ENCODE results near the gene ST8SIA3.

ST8SIA3 gene, protein sequence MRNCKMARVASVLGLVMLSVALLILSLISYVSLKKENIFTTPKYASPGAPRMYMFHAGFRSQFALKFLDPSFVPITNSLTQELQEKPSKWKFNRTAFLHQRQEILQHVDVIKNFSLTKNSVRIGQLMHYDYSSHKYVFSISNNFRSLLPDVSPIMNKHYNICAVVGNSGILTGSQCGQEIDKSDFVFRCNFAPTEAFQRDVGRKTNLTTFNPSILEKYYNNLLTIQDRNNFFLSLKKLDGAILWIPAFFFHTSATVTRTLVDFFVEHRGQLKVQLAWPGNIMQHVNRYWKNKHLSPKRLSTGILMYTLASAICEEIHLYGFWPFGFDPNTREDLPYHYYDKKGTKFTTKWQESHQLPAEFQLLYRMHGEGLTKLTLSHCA
- 0 reads per million in 3 experiments for total RNA-seq

DNA sequence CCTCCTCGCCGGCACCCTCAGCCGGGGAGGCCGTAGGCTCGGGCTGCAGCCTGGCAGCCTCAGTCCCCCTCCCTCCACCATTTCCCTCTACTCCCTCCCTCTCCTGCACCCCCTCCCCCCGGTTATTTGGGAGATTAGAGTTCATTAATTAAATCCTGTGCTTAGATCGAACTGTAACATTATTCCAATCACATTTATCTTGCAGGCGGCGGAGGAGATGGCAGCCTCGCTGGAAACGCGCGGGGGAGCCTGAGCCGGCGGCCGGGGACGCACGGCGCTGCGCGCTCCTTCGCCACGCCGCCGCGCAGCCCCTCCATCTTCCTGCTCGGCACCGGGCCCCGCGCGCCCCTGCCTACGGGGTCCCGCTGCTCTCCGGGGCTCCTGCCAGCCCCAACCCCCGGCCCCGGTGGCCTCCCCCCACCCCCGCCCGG, at the start of gene ST8SIA3:
TSS of gene ST8SIA3 (plus strand) at position 287 of the 431 bp plus-strand sequence. CDS start 290 bp downstream, outside the sequence.
- DNase-seq, result no peak

DNA sequence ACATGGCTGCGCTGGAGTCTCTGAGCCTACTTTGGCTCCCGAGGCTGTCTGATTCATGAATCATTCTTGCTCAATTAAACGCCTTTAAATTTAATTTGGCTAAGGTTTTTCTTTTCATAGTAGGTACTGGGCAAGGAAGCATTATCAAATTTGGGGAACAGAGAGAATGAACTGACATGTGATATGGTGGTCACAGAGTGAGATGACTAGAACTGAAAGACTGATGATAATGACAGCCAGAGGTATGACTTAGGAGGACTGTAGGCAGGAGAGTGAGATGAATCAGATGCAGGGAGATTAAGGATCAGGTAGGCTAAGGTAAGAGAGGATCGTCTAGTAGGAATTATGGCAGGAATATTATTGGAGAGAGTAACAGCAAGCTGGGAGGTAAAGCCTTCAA, 40.9 kb upstream of the ST8SIA3 start:
- DNase-seq, result no peak

DNA sequence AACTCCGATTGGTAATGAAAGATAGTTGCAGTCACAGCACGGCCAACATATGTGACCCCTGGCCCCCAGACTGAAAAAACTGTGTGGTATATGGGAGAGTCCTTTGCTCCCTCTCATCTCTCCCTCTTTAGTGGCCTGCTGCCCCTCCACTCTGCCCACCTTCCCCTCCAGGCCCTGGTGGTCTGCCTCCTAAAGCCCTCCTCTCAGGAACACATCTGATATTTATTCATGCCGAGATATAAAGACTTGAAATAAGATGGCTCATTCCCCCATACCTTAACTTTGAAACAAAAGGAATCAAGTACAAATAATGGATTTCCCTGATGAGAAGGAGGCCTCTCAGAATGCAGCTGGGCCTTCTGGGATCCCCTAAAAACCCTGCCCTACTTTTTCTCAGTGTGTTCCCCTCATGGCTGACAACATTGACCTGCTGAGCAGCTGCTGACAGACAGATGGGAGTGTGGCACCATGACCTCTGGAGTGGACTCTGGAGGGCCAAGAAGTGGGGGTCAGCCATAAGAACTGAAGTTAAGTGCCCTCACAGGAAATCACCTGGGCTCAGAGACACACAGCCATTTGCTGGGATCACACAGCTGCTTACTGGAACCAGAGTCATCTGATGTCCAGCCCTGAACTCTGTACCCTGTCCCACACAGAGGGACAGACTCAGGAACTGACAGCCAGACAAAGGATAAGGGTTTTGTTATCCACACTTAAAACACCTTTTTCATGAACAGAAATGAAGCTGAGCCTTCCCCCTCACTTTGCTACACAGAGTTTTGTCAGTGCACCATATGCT, 39.8 kb upstream of the ST8SIA3 start:
- DNase-seq, result no peak

DNA sequence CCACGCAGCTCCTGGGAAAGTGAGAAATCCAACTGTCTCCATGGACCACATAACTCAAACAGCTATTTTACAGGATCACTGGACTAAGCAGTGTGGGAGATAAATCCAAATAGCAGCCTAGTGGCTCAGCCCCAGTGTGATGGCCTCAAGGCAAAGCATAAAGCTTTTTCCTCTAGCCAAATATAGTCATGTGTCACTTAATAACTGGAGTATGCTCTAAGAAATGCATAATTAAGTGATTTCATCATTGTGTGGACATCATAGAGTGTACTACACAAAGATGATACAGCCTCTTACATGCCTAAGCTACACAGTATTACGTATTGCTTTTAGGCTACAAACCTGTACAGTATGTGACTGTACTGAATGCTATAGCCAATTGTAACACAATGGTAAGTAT, 31.8 kb upstream of the ST8SIA3 start:
- no peak for DNase-seq

DNA sequence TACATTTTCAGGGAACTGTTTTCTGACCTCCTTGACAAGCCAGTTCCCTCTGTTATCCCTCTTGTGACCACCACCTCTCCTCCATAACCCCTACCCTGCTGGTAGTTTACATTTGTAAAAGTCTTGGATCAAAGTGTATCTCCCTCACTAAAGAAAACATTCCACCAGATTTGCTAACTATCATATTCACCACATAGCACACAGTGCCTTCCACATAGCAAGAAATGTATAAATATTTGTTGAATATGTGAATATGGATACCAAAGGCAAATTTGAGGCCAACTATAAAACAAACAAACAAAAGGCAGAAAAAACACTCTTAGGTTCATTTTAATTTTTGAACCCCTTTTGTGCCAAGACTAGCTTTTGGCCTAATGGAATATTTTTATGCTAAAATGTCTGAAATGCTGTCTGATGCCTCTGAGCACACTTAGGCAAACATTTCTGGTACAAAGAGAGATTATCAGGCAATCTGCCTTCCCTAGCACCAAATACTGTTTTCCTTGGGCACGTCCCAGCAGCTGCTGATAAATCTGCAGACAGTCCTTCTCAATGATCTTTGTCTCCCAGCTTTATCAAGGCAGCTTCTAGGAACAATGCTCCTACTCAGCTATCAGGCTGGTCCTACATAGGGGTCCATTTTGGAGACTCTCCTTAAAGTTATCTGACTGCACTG, 26.7 kb upstream of the ST8SIA3 start:
- DNase-seq, result no peak

DNA sequence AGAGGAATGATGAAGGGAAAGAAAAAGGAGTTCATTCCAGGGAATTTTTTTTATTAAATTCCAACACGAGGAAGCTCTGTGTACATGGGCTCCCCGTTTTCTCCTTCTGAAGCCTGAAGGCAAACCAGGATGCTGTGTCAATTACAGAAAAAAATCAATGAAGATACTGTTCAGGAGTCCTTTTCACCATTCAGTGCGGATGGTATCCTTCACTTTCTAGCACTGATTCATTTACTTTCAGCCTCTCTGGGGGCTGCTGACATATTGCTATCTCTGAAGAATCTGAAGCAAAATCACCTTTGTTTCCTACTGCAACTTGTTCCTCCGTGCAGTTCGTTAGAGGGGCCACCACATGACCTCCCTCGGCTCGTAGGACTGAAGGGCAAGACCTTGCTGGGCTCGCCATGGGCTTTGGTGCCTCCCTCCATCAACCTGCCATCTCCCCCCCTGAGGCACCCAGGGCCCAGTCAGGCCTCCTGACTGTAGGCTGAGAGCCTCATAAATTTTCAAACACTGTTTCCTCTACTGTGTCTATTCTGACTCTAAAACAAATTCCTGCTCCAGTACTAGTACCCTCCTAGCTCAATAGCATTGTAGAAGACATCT, 25.5 kb upstream of the ST8SIA3 start:
- no peak for DNase-seq

DNA sequence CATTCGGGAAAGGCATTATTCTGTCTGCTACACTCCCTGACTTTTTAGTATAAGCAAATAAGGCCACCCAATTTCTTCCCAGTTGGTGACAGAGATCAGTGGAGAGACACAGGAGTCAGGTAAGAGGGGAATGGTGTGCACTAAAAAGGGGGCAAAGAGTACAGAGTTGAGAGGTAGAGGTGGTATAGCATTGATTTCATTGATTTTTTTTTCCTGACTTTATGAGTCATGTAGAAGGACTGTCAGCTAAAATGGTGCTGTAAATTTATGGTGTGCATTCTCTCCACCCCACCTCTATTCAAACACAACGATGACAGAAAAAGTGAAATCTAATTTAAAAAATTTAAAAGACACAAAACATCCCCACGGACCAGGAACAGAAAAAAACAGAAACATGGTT, 23.7 kb upstream of the ST8SIA3 start:
- no peak for DNase-seq

DNA sequence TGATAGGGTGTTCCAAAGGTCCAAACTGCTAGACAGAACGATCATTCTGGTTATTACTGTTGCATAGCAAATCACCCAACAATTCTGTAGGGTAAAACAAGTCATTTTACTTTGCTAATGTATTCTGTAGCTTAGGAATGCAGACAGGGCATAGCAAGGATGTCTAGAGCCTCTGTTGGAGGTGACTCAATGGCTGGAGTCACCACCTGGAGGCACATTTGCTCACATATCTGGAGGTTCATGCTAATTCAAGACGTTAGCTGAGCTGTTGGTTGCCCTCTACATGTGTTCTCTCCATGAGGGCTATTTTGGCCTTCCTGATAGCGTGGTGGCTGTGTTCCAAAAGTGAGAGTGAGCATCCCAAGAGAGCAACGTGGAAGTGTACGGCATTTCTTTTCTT, 22.5 kb upstream of the ST8SIA3 start:
- no peak for DNase-seq

DNA sequence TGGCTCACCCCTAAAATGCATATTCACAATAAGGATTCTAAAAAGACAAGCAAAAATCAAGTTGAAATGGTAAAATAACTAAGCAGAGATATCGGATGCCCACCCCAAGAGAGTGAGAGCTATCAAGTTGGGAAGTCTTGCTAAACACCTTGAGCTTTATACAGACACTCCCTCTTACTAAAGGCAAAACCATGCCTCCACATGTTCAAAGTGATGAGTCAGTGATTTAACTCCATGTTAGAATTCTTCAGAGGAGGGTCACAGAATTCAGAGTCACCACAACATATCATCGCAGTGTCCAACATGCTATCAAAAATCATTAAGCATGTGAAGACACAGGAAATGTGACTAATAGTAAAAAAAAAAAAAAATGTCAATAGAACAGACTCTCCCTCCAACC, 20.6 kb upstream of the ST8SIA3 start:
- no peak for DNase-seq

DNA sequence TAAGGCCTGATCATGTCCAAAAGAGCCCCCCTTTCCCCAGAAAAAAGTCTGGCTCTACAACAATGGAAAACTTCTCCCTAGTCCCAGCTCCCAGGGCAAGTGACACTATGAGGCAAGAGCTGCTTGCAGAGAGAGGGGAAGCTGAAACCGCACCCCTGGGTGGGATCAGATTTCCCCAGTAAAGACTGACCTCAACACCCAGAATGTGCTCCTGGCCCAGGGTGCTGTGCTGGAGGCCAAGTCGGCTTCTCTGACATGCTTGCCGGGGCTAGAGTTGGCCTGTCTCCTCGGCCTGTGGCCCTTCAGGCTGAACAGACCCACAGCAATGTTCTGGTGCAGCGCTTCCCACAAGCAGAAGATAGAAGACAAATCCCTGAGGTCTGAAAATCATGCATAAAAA, 18.4 kb upstream of the ST8SIA3 start:
- no peak for DNase-seq

DNA sequence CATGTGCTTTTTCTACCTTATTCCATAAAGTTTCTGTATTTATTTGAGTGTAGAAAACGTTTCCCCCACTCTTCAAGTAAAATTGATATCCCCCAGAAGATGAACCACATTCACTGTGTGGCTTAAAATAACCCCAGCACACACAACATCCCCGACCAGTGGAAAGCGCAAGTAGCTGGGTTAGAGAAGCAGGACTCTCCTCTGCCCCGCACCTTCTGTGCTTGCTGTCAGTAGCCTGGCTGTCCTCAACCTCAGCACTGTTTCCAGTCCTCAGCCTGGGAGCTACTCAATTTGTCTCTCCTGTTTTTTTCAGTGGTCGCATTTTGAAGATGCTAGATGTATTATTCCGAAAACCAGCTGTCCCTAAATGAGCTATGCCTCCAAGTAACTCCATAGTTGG, 18.0 kb upstream of the ST8SIA3 start:
- DNase-seq, result no peak

DNA sequence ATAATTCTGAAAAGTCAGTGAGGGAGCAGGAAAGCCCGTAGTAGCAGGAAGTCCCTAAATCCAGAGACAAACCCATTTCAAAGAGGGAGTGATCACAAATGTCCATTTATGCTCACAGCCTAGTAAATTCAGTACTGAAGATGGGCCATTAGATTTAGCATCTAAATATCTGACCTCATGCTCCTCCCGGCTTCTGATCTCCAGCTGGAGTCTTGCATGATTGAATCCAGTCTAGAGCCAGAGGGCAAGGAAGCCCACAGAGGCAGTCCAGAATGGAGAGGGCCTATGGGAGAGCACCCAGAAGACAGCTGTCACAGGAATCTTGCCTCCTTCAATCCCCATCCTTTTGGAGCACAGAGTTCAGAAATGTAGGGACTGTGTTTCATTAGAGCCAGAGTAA, 16.0 kb upstream of the ST8SIA3 start:
- no peak for DNase-seq

DNA sequence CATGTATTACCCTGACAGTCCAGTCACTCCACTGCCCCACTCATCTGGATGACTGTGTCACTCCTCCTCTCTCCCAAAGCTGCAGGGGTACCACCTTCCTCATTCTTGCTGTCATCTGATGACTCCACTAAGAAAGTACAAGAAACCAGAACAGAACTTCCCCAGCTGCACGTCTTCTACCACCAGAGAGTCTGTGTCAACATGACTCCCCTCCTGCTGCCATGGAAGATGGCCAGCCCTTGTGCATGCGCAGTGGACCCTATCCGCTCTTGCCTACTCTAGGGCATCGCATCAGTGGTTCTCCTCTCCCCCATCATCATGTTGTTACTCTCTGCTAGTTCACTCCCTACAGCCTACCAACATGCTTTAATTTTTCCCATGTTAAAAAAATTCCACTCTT, 14.5 kb upstream of the ST8SIA3 start:
- DNase-seq, result no peak

DNA sequence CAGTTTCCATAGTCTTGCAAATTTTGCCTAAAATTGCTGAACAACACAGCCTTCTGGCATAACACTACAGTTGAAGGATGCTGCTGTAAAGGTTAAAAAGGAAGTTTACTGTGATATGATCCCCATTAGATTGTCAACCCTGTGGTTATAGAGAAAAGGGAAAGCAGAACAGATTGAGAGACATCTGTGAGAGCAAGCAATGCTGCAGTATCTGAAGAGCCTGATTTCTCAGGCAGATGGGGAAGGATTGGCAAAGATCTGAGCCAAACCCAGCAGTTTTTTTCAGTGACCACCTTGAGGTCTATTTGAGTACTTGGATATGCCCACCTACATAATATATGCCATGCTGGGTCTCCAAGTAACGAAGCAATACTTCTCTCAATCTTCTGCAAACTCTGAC, 8.5 kb upstream of the ST8SIA3 start:
- DNase-seq, result no peak

DNA sequence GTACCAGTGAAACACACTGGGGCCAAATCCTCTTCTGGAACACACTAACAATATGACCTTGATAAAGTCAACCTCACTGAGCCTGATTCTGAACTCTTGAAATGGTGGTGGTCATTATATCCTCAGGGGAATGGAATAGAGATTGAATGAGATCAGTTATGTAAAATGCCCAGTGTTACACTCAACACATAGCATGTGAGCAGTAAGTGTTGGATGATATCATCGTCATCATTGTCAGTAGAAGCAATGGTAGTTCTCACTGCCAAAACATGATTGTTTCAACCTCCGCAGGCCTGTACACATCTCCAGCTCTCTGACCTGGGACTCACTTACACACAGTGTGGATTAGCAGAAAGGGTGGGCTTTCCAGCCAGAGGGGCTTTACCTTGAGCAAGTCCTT, 5.5 kb upstream of the ST8SIA3 start:
- no peak for DNase-seq

DNA sequence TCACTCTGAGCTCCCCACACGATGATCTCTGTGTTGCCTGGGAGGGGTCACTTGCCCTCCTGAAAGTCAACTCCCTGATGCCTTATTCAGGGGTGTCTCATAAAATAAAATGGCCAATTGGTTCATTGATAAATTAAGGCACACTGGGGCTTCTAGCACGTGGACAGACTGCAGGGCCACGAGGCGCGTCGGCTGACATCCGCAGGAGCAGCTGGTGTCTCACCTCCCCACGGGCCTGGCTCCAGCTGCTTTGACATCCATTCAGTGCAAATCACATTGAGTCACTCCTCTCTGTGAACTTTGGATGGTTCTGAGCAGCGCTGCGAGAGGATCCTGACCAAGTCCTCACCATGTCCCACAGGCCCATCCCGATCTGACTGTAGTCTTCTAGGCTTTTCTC, 4.6 kb upstream of the ST8SIA3 start:
- no peak for DNase-seq

DNA sequence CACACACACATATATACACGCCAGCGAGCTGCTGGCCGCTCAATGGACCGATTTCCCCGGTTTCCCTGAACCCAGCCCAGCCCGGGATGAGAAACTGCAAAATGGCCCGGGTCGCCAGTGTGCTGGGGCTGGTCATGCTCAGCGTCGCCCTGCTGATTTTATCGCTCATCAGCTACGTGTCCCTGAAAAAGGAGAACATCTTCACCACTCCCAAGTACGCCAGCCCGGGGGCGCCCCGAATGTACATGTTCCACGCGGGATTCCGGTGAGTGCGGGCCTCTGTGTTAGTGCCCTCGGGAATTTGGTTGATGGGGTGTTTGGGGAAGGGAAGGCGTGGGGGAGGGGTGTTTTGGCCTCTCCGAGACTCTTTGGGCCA, 392 bp downstream of the ST8SIA3 start:
- DNase-seq, result no peak

DNA sequence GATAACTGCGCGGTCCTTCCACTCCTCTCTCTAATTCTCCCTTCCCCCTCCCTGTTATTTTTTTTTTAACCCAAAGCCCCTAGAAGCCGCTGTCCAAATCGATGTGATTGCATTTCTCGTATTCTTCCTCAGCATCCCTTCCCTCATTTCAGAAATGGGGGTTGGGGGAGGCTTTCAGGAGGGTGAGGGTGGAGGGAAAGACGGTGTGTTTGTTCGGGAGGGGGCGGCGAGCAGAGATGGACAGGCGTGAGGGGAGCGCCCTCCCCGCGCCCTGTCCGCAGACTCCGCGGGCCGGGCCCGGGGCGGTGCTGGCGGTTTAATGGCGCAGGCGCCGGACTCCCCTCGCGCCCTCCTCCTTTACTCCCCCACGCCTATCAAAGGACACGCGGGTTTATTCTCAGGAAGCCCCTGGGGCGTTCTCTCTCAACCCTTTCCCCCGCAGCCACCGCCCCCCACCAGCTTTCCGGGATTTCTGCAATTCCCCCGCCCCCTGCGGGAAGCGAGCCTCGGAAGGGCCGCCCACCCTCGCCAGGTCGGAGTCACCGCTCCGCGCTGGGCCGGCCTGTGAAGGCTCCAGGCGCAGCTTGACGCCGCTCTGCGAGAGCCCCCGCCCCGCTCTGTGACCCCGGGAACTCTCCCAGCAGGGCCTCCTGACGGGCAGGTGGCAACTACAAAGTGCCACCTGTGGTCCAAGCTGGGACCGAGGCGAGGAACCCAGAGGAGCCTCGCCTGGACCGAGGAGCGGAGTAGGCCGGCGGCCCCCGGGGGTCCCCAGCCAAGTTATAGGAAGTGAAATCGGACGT, 981 bp downstream of the ST8SIA3 start:
- DNase-seq, result no peak

DNA sequence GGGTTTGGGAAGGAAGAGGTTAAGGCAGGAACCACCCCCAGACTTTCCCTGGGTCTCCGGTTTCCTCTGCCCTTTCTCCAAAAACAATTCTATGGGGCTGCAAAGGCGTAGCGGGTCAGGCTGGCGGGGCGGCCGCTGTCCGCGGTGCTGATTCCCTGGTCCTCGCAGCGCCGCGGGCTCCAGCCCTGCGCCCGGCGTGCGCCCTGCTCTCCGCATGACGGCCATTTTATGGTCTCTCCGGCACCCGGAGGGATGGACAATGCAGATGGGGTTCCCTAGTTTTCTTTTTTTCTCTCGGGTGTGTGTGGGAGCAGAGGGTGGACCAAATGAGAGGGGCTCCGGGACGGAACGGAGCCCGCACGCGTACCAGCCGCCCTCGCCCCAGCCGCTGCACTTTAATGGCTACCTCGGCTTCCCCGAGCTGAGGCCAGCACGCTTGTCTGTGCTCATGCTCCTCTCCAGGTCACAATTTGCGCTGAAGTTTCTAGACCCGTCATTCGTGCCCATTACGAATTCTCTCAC, 1.6 kb downstream of the ST8SIA3 start:
- DNase-seq, result no peak

DNA sequence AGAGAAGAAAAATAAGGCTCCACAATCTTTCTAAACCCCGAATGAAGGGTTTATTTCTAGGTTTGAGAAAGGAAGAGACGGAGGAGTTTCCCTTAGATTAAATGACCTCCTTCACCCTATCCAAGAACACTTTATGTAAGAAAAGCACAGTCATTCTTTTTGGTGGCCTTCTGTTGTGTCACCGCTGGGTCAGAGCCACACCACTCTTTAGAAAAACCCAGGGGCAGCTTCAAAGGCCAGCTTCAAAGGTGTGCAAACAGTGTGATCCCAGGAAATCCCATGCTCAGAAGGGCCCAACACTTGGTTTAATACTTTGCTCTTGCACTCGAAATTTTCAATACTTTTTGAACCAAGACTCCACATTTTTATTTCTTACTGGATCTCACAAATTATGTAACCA, 7.1 kb downstream of the ST8SIA3 start:
- no peak for DNase-seq

DNA sequence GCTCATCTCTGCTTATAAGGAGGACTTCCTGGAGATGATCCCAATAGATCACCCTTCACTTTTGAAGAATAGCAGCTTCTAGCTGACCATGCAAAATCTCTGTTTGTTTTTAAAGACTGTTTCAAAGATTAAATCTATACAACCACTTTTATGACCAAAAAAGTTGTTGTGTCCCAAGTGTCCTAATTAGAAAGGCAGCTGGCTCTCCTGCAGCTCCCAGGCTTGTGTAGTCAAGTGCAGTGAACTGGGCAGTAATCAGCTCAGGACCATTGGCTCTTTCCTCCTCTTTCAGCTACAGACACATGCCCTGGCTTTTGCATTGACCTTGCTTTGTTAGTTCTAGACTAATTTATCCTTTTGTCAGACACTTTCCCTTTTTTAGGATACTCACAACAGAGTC, 10.4 kb downstream of the ST8SIA3 start:
- DNase-seq, result no peak

DNA sequence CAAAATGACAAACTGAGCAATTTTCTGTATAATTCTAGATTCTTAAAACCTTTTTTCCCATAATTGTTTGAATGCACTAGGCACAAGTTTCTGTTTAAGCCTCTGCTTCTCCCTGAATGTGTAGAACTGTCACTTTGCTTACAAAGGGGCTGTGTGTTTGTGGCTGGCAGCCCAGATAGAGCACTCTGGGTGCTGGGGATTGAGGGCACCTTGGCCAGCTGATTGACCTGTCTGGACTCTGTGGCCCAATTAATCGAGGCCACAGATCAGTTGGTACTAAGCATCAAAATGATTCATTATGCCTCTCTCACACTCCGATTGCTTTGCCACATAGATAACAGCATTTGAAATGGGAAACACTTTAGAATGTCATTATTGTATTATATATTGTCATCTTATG, 12.1 kb downstream of the ST8SIA3 start:
- no peak for DNase-seq

Data from central memory CD4-positive, alpha-beta T cell (primary cell).